H1 (cell line): ENCODE data around the gene CDKL4. TPM values are rescaled to one million over a fixed set of nuclear protein-coding genes. Genes with fewer than 3 reads are reported as not detected.

Source experiments
- RNF2 ChIP-seq: fragments of 200-900, 300-1000 bp; sonication (generic); IDR thresholded peaks from 2 replicates; pipeline ENCODE4 v1.7.1; 2016; ENCODE audit warnings: borderline replicate concordance, low read depth, mild to moderate bottlenecking, antibody characterized with exemption, low read length; ENCODE audit not compliant: poor library complexity, severe bottlenecking; ENCODE audit errors: missing control alignments
- SIRT6 ChIP-seq: IDR thresholded peaks from one replicate; pipeline ENCODE4 v1.7.1; 2012; ENCODE audit warnings: low read length, inconsistent platforms
- polyA plus RNA-seq, 7 experiments: library from polyadenylated mRNA; depleted of rRNA in 3 of 7; stranded (reverse) in 5 of 7; unstranded in 2 of 7; fragments of >200 nt in 5 of 7; fragments of 200-250 nt in 2 of 7; gene quantifications; 1 replicate in 5 of 7; 2 replicates in 1 of 7; 4 replicates in 1 of 7; pipeline versions ENCODE4 v1.2.1 to v1.2.3, GENCODE V29; 2011 to 2013; ENCODE audit warnings: missing spikeins in 2 of 7, mixed read lengths in 2 of 7
- total RNA-seq: library from RNA; stranded (reverse); fragmentation: NEBNext Ultra II Directional; extraction: Animal tissue kit (Norgen Biotek cat#: 25700); gene quantifications from 2 replicates; pipeline ENCODE4 v1.2.1, GENCODE V29; 2021
- TF ChIP-seq, protein P1 (sequence below): IDR thresholded peaks from 2 replicates; pipeline ENCODE4 v1.6.1; 2012; ENCODE audit warnings: inconsistent platforms

Gene CDKL4
- total and polyA plus RNA-seq, 2 of the 8 experiments (the other 6 are each of a cell fraction or from before 2014, with no cell fraction given), result not detected

DNA sequence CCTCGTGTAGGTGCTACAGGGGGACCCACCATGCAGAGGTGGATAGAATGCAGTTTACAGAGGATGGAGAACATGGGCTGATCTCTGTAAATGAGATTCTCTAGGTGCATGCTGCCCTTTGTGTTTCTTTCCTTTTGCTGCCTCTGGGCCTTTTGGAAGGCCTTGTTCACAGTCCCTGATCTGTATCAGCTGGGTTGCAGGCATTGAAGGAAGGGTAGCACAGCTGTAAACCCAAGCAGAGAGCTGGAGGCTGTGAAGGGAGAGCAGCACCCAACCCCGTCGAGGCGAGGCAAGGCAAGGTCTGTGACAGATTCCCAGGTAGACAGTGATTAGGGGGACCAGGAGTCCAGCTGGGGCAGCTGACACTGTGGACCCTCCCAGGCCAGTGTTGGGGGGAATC is 66.8 kb downstream of the CDKL4 start (continued):
- TF ChIP-seq RNF2 (no peak), SIRT6 (no peak)
- TF ChIP-seq, protein P1, sequence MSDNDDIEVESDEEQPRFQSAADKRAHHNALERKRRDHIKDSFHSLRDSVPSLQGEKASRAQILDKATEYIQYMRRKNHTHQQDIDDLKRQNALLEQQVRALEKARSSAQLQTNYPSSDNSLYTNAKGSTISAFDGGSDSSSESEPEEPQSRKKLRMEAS, result no peak
- TF ChIP-seq, all 59 proteins: peak for 0
